Suprapubic skin (tissue), 4 donors: ENCODE data around the gene SRSF10. TPM values are rescaled to one million over a fixed set of nuclear protein-coding genes. Genes with fewer than 3 reads are reported as not detected.

Experiments used
- DNase-seq, 2 donors: peaks; one replicate each; pipeline ENCODE4 v3.0.0-alpha.2; 2019; ENCODE audit warnings: low spot score in 2 of 2
- H3K27ac ChIP-seq: fragments of 200-600 bp; sonication (generic); one replicate; pipeline ENCODE4 v1.5.1; 2019
- H3K27me3 ChIP-seq: fragments of 200-600 bp; sonication (generic); one replicate; pipeline ENCODE4 v1.5.1; 2019
- H3K36me3 ChIP-seq: fragments of 200-600 bp; sonication (generic); one replicate; pipeline ENCODE4 v1.5.1; 2019
- H3K4me1 ChIP-seq: fragments of 200-600 bp; sonication (generic); one replicate; pipeline ENCODE4 v1.5.1; 2019
- H3K4me3 ChIP-seq: fragments of 200-600 bp; sonication (generic); one replicate; pipeline ENCODE4 v1.5.1; 2019; ENCODE audit warnings: mild to moderate bottlenecking
- H3K9me3 ChIP-seq: fragments of 200-600 bp; sonication (generic); one replicate; pipeline ENCODE4 v1.5.1; 2019
- EP300 ChIP-seq: sonication (generic); formaldehyde crosslinking; IDR thresholded peaks from one replicate; pipeline ENCODE4 v1.6.1; 2017; ENCODE audit warnings: antibody characterized with exemption
- POLR2A ChIP-seq, 2 donors: fragments of 450-650 bp; IDR thresholded peaks; one replicate each; pipeline ENCODE4 v1.6.1; 2017; ENCODE audit warnings: antibody characterized with exemption in 2 of 2, mild to moderate bottlenecking in 2 of 2, moderate library complexity in 2 of 2
- POLR2AphosphoS5 ChIP-seq, 3 donors: sonication (generic); formaldehyde crosslinking; IDR thresholded peaks; one replicate each; pipeline ENCODE4 v1.6.1; 2017; ENCODE audit warnings: antibody characterized with exemption in 3 of 3
- WGBS: methylation state at CpG from one replicate; pipeline ENCODE4 v1.1.5; 2018; 5-methylcytosine and 5-hydroxymethylcytosine counted together
- total RNA-seq, 4 donors: library from RNA; depleted of rRNA; stranded (reverse); fragments of >200 nt; gene quantifications; one replicate each; pipeline ENCODE4 v1.1.0, GENCODE V29; 2016
- TF ChIP-seq, protein P1 (sequence below), 2 donors: fragments of 200-600 bp in 1 of 2; fragments of 450-650 bp in 1 of 2; sonication (generic) in 1 of 2; IDR thresholded peaks; one replicate each; pipeline ENCODE4 v1.5.1; 2016 to 2019; ENCODE audit warnings: antibody characterized with exemption in 2 of 2, mild to moderate bottlenecking in 1 of 2, moderate library complexity in 1 of 2

SRSF10 gene
- total RNA-seq, 4 donors from 2014 or later = 67.7 to 162 (median 74.2) TPM

DNA sequence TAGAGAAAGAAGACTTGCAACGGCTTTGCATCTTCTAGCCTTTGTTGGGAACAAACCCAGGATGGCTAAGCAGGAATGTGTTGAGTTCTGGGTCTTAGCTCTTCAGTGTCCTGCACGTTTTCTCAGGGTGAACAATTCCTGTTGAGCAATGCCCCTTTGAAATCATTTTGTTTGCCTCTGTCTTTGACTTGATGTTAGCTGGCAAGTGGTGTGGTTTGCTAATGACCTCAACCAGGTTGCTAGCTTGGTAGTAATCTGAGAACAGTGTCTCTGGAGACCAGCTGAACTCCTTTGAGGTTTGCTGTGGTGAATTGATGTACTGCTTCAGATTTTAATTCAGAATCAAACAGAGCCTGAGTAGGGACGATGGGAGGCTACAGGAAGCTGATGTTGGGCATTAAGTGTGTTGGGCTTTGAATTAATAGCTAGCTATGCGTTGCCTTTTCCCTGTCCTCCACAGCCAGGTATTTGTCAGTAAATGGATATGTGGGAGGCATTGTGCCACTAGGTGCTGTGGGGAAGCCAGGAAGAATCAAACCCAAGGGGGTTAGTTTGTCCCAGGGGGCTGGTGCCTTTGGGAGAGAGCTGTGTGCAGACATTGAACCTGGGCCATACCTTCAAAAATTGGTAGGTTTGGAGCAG lies 23.3 kb upstream of the SRSF10 start:
- TF ChIP-seq POLR2A (IDR thresholded peaks at IDR 0.05) (no peak), EP300 (no peak), POLR2AphosphoS5 (IDR thresholded peaks at IDR 0.05) (no peak)
- TF ChIP-seq, protein P1, sequence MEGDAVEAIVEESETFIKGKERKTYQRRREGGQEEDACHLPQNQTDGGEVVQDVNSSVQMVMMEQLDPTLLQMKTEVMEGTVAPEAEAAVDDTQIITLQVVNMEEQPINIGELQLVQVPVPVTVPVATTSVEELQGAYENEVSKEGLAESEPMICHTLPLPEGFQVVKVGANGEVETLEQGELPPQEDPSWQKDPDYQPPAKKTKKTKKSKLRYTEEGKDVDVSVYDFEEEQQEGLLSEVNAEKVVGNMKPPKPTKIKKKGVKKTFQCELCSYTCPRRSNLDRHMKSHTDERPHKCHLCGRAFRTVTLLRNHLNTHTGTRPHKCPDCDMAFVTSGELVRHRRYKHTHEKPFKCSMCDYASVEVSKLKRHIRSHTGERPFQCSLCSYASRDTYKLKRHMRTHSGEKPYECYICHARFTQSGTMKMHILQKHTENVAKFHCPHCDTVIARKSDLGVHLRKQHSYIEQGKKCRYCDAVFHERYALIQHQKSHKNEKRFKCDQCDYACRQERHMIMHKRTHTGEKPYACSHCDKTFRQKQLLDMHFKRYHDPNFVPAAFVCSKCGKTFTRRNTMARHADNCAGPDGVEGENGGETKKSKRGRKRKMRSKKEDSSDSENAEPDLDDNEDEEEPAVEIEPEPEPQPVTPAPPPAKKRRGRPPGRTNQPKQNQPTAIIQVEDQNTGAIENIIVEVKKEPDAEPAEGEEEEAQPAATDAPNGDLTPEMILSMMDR (IDR thresholded peaks at IDR 0.05) = no peak
- WGBS = 53% methylated on average over 4 of the region's 4 CpGs
- Histone ChIP-seq H3K4me1 (peaks cover 12% of the 10 kb centered on the region), H3K27ac (no peak overlapping the region), H3K9me3 (no peaks in the 10 kb centered on the region), H3K27me3 (no peaks in the 10 kb centered on the region), H3K4me3 (no peak overlapping the region), H3K36me3 (no peaks in the 10 kb centered on the region)
- no peak for DNase-seq

DNA sequence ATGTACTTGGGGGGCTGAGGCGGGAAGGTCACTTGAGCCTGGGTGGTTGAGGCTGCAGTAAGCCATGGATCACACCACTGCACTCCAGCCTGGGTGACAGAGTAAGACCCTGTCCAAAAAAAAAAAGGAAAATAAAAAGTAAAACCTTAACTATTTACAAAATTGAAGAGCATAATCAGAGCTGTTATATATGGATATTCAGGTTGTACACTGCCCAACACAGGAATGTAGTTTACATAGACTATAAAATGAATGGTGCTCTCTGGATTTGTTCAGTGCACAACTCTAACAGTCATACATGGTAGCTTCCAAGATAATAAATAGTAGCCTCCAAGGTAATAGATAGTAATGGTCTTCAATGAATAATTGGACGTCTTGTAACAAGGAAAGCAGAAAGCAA lies 22.6 kb upstream of the SRSF10 start:
- TF ChIP-seq EP300 = no peak
- TF ChIP-seq, protein P1 (IDR thresholded peaks at IDR 0.05) = no peak
- no peak for TF ChIP-seq POLR2A (IDR thresholded peaks at IDR 0.05)
- TF ChIP-seq POLR2AphosphoS5 (IDR thresholded peaks at IDR 0.05) = no peak
- WGBS = 84% methylated on average over 2 of the region's 2 CpGs
- no peaks in the 10 kb centered on the region for H3K36me3 ChIP-seq
- no peak overlapping the region for H3K4me3 ChIP-seq
- no peaks in the 10 kb centered on the region for H3K27me3 ChIP-seq
- no peaks in the 10 kb centered on the region for H3K9me3 ChIP-seq
- H3K27ac ChIP-seq = no peak overlapping the region
- DNase-seq = no peak
- peaks cover 4% of the 10 kb centered on the region for H3K4me1 ChIP-seq

DNA sequence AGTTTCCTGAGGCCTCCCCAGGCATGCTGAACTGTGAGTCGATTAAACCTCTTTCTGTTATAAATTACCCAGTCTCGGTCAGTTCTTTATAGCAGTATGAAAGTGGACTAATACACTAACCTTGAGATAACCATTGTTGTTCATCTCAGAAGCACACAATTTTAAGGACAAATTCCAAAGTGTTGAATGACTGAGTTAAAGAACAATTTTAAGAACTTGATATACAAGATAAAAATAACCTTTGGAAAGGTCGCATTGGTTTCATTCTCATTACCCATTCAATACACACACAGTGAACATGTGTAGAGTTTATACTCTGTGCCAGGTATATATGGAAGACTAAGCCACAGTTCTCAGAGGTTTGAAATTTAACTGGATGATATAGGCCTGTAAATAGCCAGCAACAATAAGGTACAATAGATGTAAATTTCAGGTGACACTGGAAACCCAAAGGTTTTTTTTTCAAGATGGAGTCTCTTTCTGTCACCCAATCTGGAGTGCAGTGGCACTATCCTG lies 19.1 kb upstream of the SRSF10 start:
- Histone ChIP-seq H3K4me1 (no peaks in the 10 kb centered on the region), H3K9me3 (no peaks in the 10 kb centered on the region), H3K27ac (no peak overlapping the region), H3K36me3 (no peaks in the 10 kb centered on the region), H3K4me3 (no peak overlapping the region), H3K27me3 (no peaks in the 10 kb centered on the region)
- no peak for DNase-seq
- no peak for TF ChIP-seq POLR2AphosphoS5 (IDR thresholded peaks at IDR 0.05)
- no peak for TF ChIP-seq POLR2A (IDR thresholded peaks at IDR 0.05)
- no peak for TF ChIP-seq EP300
- TF ChIP-seq, protein P1 (IDR thresholded peaks at IDR 0.05) = no peak
- 85% methylated on average over 3 of the region's 3 CpGs for WGBS

DNA sequence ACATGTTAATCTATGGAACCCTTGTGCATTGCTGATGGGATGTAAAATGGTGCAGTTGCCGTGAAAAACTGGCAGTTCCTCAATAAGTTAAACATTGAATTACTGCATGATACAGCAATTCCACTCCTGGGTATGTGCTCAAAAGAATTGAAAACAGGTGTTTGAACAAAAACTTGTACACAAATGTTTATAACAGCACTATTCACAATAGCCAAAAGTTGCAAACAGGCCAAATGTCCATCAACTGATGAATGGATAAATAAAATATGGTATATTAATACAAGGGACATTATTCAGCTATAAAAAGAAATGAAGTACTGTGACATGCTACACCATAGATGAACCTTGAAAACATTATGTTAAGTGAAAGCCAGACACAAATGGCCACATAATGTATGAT lies 17.7 kb upstream of the SRSF10 start:
- Histone ChIP-seq H3K27me3 (no peaks in the 10 kb centered on the region), H3K4me3 (no peak overlapping the region), H3K27ac (no peak overlapping the region), H3K36me3 (no peaks in the 10 kb centered on the region), H3K9me3 (no peaks in the 10 kb centered on the region), H3K4me1 (no peaks in the 10 kb centered on the region)
- TF ChIP-seq POLR2A (IDR thresholded peaks at IDR 0.05) = no peak
- no peak for TF ChIP-seq POLR2AphosphoS5 (IDR thresholded peaks at IDR 0.05)
- TF ChIP-seq, protein P1 (IDR thresholded peaks at IDR 0.05) = no peak
- no peak for TF ChIP-seq EP300
- 76% methylated on average over 1 of the region's 1 CpG for WGBS
- DNase-seq = no peak

DNA sequence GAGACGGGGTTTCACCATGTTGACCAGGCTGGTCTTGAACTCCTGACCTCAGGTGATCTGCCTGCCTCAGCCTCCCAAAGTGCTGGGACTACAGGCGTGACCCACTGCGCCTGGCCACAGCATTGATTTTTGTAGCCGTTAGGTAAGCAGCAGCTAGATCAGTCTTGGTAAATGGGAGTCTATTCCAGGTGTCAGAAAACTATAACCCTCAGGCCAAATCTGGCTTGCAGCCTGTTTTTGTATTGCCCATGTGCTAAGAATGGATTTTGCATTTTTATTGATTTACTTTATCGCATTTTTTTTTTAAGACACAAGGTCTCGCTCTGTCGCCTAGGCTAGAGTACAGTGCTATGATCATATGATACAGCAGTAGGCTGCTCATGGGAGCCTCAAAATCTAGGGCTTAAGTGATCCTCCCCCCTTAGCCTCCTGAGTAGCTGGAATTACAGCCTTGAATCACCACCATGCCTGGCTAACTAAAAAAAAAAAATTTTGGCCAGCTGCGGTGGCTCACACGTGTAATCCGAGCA lies 16.6 kb upstream of the SRSF10 start:
- Histone ChIP-seq H3K27ac (no peak overlapping the region), H3K36me3 (no peaks in the 10 kb centered on the region), H3K4me3 (no peak overlapping the region), H3K4me1 (no peaks in the 10 kb centered on the region), H3K9me3 (no peaks in the 10 kb centered on the region), H3K27me3 (no peaks in the 10 kb centered on the region)
- no peak for DNase-seq
- TF ChIP-seq POLR2A (IDR thresholded peaks at IDR 0.05) = no peak
- TF ChIP-seq EP300 = no peak
- TF ChIP-seq, protein P1 (IDR thresholded peaks at IDR 0.05) = no peak
- no peak for TF ChIP-seq POLR2AphosphoS5 (IDR thresholded peaks at IDR 0.05)
- WGBS = 88% methylated on average over 10 of the region's 10 CpGs
